HG02938 (cell line): Measurements from ENCODE around the gene STXBP1.

Source experiments
- ATAC-seq: cut with Tn5 transposase; IDR thresholded peaks from one replicate; pipeline ENCODE4 v1.9.1; 2021; ENCODE audit warnings: mild to moderate bottlenecking, moderate library complexity; ENCODE audit not compliant: unreplicated experiment

The STXBP1 gene

DNA sequence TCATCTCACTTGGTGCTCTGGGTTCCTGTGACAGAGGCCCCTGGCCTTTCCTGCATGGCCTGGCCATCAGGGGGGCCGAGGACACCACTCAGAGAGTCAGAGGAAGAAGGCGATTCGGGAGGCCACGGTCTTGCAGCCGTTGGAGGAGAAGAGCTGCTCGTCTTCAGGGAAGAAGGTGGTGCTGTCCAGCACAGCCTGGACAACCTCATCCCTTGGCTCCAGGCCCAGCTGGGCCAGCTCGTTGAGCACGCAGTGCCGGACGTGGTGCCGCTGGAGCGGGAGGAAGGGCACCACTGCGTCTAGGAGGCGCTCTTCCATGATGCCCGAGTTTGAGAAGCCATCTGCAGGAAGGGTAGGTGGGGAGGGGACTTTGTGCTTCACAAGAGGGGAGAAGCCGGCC lies 119.9 kb downstream of the STXBP1 start:
- ATAC-seq = no peak

GRCh38 chr9:127732444-127732843 lies 120.4 kb downstream of the STXBP1 start:
- ATAC-seq = no peak

GRCh38 chr9:127733614-127734013 lies 121.5 kb downstream of the STXBP1 start:
- no peak for ATAC-seq

DNA sequence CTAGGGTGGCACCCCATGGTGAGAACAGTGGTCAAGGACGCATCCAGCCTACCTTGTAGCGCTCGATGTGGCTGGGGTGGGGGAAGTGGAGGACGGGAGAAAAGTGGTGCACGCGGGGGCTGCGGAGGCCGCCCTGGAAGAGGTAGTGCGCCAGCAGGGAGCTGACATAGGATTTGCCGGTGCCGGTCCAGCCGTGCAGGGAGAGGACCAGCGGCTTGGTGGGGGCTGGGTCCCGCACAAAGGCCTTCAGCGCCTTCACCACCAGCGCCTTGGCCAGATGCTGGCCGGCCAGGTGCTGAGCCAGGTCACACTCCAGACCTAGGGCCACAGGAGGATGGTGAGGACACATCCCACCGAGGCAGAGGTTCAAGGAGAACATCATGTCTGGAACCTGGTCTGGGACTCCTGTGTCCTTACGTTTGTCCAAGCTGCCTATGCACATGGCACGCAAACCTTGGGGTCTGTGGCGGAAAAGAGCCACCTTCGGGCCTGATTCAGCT lies 122.2 kb downstream of the STXBP1 start:
- no peak for ATAC-seq

DNA sequence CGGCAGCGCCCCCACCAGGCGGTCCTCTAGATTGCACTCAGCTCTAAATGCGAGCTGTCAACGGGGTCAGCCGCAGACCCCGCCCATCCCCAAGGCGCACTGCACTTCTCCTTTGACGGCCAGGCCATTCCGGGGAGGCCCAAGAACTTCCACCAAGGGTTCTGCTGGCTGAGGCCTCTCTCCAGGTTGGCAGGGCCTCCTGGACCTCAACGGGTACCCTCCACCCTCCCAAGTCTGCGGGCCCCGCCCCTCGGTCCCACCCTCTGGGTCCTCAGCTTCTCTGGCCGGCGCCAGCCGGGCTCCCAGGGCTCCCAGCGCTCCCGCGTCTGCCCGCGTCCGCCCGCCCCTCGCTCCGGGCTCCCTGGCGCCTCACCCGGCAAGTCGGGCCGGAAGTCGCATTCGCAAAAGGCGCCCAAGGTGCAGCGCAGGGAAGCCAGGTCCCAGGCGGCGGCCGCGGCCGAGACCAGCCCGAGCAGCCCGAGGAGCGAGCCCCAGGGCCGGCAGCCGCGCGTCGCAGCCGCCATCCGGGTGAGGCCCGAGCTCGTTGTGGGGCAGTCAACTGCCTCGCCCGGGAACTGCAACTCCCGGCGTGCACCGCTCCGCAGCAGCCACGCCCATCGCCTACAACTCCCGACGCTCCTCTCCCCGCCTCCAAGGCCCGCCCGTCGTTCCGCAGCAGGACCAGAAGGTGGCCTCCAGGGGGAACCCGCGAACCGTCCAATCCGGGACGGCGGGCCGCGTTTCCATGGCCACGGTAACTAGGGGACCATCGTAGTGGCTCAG lies 122.9 kb downstream of the STXBP1 start, which contains the start of gene TOR2A:
TOR2A (minus strand) TSS at position 548 of the 783 bp plus-strand sequence; CDS start at position 524, 24 bp downstream.
- peak; percentile 76 for ATAC-seq

- no peak for ATAC-seq
Observed at GRCh38 chr9:127735530-127736185, 123.6 kb downstream of the STXBP1 start.

GRCh38 chr9:127738666-127739065 lies 126.6 kb downstream of the STXBP1 start:
- ATAC-seq = no peak

DNA sequence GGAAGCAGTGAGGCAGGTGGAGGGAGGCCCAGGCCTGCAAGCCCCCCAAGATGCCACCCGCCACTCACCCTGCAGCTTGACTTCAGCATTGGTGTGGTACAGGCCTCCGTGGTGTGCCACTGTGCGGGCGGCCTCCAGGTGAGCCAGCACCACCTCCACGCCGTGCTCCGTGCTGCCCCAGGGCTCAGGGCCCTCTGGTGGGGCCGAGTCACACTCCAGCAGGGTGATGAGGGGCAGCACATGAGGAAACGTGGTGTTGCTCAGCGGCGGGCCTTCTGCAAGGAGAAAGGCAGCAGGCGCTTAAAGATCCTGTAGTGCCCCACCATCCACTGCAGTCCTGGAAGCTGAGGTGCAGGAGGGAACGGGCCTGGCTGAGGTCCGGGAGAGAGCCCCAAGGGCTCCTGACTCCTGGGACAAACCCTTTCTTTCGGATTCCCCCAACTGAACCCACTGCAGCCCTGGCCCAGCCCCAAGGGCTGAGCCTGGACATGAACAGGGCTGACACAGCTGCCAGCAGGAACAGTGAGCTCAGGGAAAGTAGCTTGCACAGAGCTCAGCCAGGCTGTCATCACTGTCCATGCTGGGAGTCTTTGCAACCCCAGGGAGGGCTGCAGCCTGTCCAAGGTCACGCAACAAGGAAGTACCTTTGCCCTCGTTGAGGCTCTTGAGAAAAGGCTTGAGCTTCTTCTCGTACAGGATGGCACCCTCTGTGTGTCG lies 127.7 kb downstream of the STXBP1 start:
- ATAC-seq = no peak

- no peak for ATAC-seq
Observed at GRCh38 chr9:127741831-127742434, 129.9 kb downstream of the STXBP1 start.
